Ascending aorta (tissue), 2 donors: ENCODE data around the gene PEX5L. TPM values are rescaled to one million over a fixed set of nuclear protein-coding genes. Genes with fewer than 3 reads are reported as not detected.

Source experiments
- DNase-seq, 2 donors: peaks; one replicate each; pipeline ENCODE4 v3.0.0-alpha.2; 2019; ENCODE audit warnings: low spot score in 2 of 2
- H3K27ac ChIP-seq, 2 donors: fragments of 200-600 bp; sonication (generic); one replicate each; pipeline ENCODE4 v1.5.1; 2016 to 2017; ENCODE audit warnings: mild to moderate bottlenecking in 1 of 2
- H3K27me3 ChIP-seq: fragments of 200-600 bp; sonication (generic); one replicate; pipeline ENCODE4 v1.5.1; 2017
- H3K36me3 ChIP-seq, 2 donors: fragments of 200-600 bp; sonication (generic); one replicate each; pipeline ENCODE4 v1.5.1; 2016
- H3K4me1 ChIP-seq, 2 donors: fragments of 200-600 bp; sonication (generic); one replicate each; pipeline ENCODE4 v1.5.1; 2016 to 2017; ENCODE audit warnings: mild to moderate bottlenecking in 1 of 2
- H3K4me3 ChIP-seq, 2 donors: fragments of 200-600 bp; sonication (generic); one replicate each; pipeline ENCODE4 v1.5.1; 2016 to 2017; ENCODE audit warnings: mild to moderate bottlenecking in 1 of 2
- H3K9me3 ChIP-seq, 2 donors: fragments of 200-600 bp; sonication (generic); one replicate each; pipeline ENCODE4 v1.5.1; 2016
- intact Hi-C: fragments of 100-400 bp; cut with DNase I; formaldehyde crosslinking; loops from one replicate; pipeline ENCODE4 v1.15.1; 2023
- total RNA-seq: library from RNA; depleted of rRNA; stranded (reverse); fragments of >200 nt; gene quantifications from one replicate; pipeline ENCODE4 v1.1.0, GENCODE V29; 2016
- TF ChIP-seq, protein P1 (sequence below), 3 experiments: fragments of 200-600 bp in 2 of 3; fragments of 450-650 bp in 1 of 3; sonication (generic) in 2 of 3; IDR thresholded peaks; one replicate each; pipeline ENCODE4 v1.5.1; 2016 to 2019; ENCODE audit warnings: antibody characterized with exemption in 3 of 3, mild to moderate bottlenecking in 1 of 3, moderate library complexity in 1 of 3

The PEX5L gene
- total RNA-seq, 1 donor from 2014 or later = 0.11 TPM

DNA sequence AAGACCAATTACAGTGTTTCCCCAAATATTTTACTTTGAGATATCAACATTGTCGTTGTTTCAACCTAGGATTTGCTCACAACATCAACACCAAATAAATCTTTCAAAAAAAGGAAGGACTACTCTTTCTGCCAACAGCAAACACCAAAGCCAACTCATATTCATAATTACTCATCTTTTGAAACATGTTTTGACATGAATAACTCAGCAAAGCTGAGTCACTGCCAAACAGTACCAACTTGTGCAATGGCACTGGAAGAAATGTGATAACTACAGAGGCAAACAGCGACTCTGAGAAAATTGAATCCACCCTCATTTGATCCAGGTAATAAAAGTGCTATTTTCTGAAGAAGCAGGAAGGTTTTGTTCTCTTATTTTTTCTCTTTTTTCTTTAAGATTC is 67.2 kb downstream of the PEX5L start:
- no peaks in the 10 kb centered on the region for H3K9me3 ChIP-seq
- H3K27ac ChIP-seq = no peak overlapping the region
- no peaks in the 10 kb centered on the region for H3K27me3 ChIP-seq
- TF ChIP-seq, protein P1, sequence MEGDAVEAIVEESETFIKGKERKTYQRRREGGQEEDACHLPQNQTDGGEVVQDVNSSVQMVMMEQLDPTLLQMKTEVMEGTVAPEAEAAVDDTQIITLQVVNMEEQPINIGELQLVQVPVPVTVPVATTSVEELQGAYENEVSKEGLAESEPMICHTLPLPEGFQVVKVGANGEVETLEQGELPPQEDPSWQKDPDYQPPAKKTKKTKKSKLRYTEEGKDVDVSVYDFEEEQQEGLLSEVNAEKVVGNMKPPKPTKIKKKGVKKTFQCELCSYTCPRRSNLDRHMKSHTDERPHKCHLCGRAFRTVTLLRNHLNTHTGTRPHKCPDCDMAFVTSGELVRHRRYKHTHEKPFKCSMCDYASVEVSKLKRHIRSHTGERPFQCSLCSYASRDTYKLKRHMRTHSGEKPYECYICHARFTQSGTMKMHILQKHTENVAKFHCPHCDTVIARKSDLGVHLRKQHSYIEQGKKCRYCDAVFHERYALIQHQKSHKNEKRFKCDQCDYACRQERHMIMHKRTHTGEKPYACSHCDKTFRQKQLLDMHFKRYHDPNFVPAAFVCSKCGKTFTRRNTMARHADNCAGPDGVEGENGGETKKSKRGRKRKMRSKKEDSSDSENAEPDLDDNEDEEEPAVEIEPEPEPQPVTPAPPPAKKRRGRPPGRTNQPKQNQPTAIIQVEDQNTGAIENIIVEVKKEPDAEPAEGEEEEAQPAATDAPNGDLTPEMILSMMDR (IDR thresholded peaks at IDR 0.05) = no peak
- H3K4me3 ChIP-seq = no peak overlapping the region
- no peak for DNase-seq
- intact Hi-C loops = no loop called here
- H3K36me3 ChIP-seq = no peaks in the 10 kb centered on the region
- H3K4me1 ChIP-seq = no peaks in the 10 kb centered on the region

DNA sequence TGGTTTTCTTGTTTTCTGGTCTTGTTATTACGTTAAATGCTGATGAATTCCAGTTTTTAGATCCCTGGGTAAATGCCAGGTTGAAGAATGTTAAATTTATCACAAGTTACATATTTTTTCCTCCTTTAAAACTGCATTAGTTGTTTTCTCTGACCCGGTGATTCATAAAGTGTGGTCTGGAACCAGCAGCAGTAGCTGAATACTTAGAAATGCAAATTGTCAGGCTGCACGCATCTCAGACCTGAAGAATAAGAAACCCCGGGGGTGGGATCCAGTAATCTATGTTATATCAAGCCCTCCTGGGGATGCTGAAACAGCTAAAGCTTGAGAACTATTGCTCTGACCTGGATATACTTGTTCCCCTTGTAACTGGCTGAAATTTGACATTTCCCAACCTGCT is 69.1 kb downstream of the PEX5L start:
- H3K4me1 ChIP-seq = no peaks in the 10 kb centered on the region
- no peak overlapping the region for H3K27ac ChIP-seq
- no peak for DNase-seq
- TF ChIP-seq, protein P1 (IDR thresholded peaks at IDR 0.05) = no peak
- no peaks in the 10 kb centered on the region for H3K9me3 ChIP-seq
- H3K4me3 ChIP-seq = no peak overlapping the region
- no peaks in the 10 kb centered on the region for H3K27me3 ChIP-seq
- intact Hi-C loops = no loop called here
- no peaks in the 10 kb centered on the region for H3K36me3 ChIP-seq

DNA sequence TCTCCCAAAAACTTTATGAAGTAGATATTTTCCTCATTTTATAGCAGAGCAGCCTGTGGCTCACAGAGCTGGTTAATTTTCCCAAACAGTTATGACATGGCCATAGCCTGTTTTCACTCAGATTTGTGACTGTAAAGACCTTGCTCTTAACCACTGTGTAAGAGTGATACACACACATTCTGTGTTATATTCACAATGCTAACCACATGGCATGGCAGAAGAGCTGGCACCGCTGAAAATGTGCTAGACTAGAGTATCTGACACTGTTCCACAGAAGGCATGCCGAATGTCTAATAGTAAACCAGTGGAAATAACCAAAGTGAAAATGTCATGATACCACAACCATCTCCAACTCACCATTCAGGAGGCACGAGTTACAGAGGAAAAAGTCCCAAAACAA is 71.8 kb downstream of the PEX5L start:
- Histone ChIP-seq H3K27me3 (no peaks in the 10 kb centered on the region), H3K36me3 (no peaks in the 10 kb centered on the region), H3K27ac (no peak overlapping the region), H3K4me1 (no peaks in the 10 kb centered on the region), H3K4me3 (no peak overlapping the region), H3K9me3 (no peaks in the 10 kb centered on the region)
- DNase-seq = no peak
- TF ChIP-seq, protein P1 (IDR thresholded peaks at IDR 0.05) = no peak
- intact Hi-C loops = no loop called here

DNA sequence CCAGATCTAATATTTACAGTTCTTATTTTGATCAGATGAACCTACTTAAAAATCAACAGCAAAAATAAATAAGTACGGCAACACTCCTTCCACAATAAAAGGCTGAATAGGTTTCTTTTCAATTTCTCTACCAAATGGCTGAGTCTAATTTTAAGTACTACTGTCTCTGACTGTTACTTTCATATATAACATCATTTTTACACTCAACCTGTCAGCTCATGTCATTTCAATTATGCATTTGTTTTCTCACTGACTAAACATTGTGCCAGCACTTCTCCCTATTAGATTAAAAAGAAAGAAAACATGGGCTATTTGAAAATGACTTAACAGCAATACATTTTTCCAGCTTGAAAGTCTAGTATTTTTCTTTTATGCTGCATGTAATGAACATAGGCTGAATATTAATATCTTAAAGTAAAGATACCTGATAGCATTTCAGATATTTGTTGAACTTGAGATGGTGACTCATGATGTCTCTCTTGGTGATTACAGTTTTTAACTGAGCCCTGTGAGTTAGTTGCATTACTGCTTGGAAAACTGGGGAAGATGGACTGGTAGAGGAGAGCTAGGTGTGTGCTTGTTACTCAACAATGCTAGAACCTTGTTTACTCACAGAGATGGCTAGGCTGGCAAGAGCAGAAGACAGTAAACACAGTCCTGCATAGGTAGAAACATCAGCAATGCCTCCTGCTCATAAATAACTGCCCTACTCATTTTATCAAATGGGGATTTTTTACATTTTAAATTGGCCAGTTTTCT is 73.9 kb downstream of the PEX5L start:
- Histone ChIP-seq H3K27ac (no peak overlapping the region), H3K4me3 (no peak overlapping the region), H3K36me3 (no peaks in the 10 kb centered on the region), H3K4me1 (no peaks in the 10 kb centered on the region), H3K27me3 (no peaks in the 10 kb centered on the region), H3K9me3 (no peaks in the 10 kb centered on the region)
- DNase-seq = no peak
- TF ChIP-seq, protein P1 (IDR thresholded peaks at IDR 0.05) = no peak
- intact Hi-C loops = no loop called here

DNA sequence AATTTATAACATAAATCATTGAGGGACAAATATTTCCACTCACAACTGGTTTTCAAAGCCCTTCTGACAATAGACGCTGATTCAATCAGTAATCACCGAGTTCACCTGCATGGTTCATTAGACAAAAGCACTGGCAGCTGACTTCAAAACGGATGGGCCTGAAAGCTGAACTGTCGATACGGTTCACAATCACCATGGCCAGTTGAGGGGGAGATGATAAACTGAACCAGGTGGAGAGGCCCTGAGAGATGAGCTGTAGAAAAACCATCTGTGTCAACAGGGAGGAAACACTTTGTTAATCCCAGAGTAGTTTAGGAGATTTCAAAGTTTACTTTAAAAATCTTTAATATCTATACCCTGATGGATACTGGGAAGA is 75.0 kb downstream of the PEX5L start:
- intact Hi-C loops = no loop called here

More for the DNA sequence above, 75.0 kb downstream of the PEX5L start:
- TF ChIP-seq, protein P1 (IDR thresholded peaks at IDR 0.05) = no peak
- no peaks in the 10 kb centered on the region for H3K27me3 ChIP-seq
- no peak overlapping the region for H3K4me3 ChIP-seq
- H3K27ac ChIP-seq = no peak overlapping the region
- DNase-seq = no peak
- H3K4me1 ChIP-seq = no peaks in the 10 kb centered on the region
- H3K9me3 ChIP-seq = no peaks in the 10 kb centered on the region
- no peaks in the 10 kb centered on the region for H3K36me3 ChIP-seq
